ENCODE measurements around the gene SLC35G6. TPM values are rescaled to one million over a fixed set of nuclear protein-coding genes. Genes with fewer than 3 reads are reported as not detected.
A peak's percentile ranks its signal among the peaks of the same experiment; 100 is the strongest.

SLC35G6 gene
- total and polyA plus RNA-seq, 2 of the 13 experiments (the other 11 are each of a cell fraction or from before 2014, with no cell fraction given), result 0.07 TPM; not detected in 1

DNA sequence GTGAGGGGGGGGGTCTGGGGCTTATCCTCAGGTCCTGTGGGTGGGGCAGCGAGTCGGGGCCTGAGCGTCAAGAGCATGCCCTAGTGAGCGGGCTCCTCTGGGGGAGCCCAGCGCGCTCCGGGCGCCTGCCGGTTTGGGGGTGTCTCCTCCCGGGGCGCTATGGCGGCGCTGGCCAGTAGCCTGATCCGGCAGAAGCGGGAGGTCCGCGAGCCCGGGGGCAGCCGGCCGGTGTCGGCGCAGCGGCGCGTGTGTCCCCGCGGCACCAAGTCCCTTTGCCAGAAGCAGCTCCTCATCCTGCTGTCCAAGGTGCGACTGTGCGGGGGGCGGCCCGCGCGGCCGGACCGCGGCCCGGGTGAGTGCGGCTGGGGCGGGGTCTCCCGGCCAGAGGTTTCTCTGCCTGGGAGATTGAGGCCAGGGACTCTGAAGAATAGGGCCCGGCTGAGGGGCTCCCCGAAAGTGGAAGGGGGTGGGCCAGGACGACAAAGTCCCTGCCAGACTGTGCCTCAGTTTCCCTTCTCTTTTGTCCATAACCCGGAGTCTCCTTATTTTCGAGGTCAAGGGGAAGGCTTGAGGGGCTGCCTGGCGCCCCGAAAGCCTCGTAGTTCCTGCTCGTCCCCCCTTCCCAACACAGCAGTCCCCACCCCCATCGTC lies 41.7 kb upstream of the SLC35G6 start, which contains the start of gene FGF11 (continued):
- TF ChIP-seq, protein P1, sequence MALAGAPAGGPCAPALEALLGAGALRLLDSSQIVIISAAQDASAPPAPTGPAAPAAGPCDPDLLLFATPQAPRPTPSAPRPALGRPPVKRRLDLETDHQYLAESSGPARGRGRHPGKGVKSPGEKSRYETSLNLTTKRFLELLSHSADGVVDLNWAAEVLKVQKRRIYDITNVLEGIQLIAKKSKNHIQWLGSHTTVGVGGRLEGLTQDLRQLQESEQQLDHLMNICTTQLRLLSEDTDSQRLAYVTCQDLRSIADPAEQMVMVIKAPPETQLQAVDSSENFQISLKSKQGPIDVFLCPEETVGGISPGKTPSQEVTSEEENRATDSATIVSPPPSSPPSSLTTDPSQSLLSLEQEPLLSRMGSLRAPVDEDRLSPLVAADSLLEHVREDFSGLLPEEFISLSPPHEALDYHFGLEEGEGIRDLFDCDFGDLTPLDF (CRISPR knock-in tag; IDR thresholded peaks at IDR 0.05), result no peak
- TF ChIP-seq KAT7 (CRISPR knock-in tag; IDR thresholded peaks at IDR 0.05; ENCODE audit: borderline replicate concordance) (no peak), ZC3H4 (CRISPR knock-in tag; IDR thresholded peaks at IDR 0.05; ENCODE audit: borderline replicate concordance) (no peak), FOSL2 (CRISPR knock-in tag; IDR thresholded peaks at IDR 0.05) (no peak), RFXAP (CRISPR knock-in tag; IDR thresholded peaks at IDR 0.05; ENCODE audit: borderline replicate concordance) (no peak; the same call in 1 of the 2 replicates), SPEN (CRISPR knock-in tag; IDR thresholded peaks at IDR 0.05; ENCODE audit: low read depth) (0 out of 2 replicates have a peak, but pooled peaks have one; percentile 14), SMARCC2 (IDR thresholded peaks at IDR 0.05) (no peak), PAX8 (CRISPR knock-in tag; IDR thresholded peaks at IDR 0.05; ENCODE audit: borderline replicate concordance) (no peak), ZSCAN30 (CRISPR knock-in tag; IDR thresholded peaks at IDR 0.05) (no peak), SAP130 (CRISPR knock-in tag; IDR thresholded peaks at IDR 0.05; ENCODE audit: low read depth) (peak; percentile 7; the same call in 1 of the 2 replicates), RXRB (CRISPR knock-in tag; IDR thresholded peaks at IDR 0.05; ENCODE audit: borderline replicate concordance) (0 out of 2 replicates have a peak, but pooled peaks have one; percentile 13), NFYC (CRISPR knock-in tag; IDR thresholded peaks at IDR 0.05) (no peak)
- TF ChIP-seq, protein P2, sequence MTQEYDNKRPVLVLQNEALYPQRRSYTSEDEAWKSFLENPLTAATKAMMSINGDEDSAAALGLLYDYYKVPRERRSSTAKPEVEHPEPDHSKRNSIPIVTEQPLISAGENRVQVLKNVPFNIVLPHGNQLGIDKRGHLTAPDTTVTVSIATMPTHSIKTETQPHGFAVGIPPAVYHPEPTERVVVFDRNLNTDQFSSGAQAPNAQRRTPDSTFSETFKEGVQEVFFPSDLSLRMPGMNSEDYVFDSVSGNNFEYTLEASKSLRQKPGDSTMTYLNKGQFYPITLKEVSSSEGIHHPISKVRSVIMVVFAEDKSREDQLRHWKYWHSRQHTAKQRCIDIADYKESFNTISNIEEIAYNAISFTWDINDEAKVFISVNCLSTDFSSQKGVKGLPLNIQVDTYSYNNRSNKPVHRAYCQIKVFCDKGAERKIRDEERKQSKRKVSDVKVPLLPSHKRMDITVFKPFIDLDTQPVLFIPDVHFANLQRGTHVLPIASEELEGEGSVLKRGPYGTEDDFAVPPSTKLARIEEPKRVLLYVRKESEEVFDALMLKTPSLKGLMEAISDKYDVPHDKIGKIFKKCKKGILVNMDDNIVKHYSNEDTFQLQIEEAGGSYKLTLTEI (CRISPR knock-in tag; conservative IDR thresholded peaks at IDR 0.05), result no peak
- TF ChIP-seq, protein P3, sequence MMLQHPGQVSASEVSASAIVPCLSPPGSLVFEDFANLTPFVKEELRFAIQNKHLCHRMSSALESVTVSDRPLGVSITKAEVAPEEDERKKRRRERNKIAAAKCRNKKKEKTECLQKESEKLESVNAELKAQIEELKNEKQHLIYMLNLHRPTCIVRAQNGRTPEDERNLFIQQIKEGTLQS (CRISPR knock-in tag; IDR thresholded peaks at IDR 0.05), result 0 out of 2 replicates have a peak, but pooled peaks have one; percentile 10
- TF ChIP-seq, protein P4, sequence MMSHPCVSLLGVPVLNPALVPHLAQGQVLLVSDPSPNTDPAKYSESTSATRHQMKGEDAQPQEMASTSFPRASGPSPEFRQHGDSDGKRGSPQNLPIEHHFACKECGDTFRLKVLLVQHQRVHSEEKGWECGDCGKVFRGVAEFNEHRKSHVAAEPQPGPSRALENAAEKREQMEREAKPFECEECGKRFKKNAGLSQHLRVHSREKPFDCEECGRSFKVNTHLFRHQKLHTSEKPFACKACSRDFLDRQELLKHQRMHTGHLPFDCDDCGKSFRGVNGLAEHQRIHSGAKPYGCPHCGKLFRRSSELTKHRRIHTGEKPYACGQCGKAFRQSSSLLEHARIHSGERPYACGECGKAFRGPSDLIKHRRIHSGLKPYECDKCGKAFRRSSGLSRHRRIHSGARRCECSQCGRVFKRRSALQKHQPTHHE (CRISPR knock-in tag; IDR thresholded peaks at IDR 0.05; ENCODE audit: borderline replicate concordance), result no peak
- TF ChIP-seq, protein P5, sequence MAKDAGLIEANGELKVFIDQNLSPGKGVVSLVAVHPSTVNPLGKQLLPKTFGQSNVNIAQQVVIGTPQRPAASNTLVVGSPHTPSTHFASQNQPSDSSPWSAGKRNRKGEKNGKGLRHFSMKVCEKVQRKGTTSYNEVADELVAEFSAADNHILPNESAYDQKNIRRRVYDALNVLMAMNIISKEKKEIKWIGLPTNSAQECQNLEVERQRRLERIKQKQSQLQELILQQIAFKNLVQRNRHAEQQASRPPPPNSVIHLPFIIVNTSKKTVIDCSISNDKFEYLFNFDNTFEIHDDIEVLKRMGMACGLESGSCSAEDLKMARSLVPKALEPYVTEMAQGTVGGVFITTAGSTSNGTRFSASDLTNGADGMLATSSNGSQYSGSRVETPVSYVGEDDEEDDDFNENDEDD (CRISPR knock-in tag; IDR thresholded peaks at IDR 0.05; ENCODE audit: borderline replicate concordance), result 0 out of 2 replicates have a peak, but pooled peaks have one; percentile 15
- TF ChIP-seq, protein P6, sequence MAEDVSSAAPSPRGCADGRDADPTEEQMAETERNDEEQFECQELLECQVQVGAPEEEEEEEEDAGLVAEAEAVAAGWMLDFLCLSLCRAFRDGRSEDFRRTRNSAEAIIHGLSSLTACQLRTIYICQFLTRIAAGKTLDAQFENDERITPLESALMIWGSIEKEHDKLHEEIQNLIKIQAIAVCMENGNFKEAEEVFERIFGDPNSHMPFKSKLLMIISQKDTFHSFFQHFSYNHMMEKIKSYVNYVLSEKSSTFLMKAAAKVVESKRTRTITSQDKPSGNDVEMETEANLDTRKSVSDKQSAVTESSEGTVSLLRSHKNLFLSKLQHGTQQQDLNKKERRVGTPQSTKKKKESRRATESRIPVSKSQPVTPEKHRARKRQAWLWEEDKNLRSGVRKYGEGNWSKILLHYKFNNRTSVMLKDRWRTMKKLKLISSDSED (CRISPR knock-in tag; IDR thresholded peaks at IDR 0.05), result no peak
- TF ChIP-seq, protein P7, sequence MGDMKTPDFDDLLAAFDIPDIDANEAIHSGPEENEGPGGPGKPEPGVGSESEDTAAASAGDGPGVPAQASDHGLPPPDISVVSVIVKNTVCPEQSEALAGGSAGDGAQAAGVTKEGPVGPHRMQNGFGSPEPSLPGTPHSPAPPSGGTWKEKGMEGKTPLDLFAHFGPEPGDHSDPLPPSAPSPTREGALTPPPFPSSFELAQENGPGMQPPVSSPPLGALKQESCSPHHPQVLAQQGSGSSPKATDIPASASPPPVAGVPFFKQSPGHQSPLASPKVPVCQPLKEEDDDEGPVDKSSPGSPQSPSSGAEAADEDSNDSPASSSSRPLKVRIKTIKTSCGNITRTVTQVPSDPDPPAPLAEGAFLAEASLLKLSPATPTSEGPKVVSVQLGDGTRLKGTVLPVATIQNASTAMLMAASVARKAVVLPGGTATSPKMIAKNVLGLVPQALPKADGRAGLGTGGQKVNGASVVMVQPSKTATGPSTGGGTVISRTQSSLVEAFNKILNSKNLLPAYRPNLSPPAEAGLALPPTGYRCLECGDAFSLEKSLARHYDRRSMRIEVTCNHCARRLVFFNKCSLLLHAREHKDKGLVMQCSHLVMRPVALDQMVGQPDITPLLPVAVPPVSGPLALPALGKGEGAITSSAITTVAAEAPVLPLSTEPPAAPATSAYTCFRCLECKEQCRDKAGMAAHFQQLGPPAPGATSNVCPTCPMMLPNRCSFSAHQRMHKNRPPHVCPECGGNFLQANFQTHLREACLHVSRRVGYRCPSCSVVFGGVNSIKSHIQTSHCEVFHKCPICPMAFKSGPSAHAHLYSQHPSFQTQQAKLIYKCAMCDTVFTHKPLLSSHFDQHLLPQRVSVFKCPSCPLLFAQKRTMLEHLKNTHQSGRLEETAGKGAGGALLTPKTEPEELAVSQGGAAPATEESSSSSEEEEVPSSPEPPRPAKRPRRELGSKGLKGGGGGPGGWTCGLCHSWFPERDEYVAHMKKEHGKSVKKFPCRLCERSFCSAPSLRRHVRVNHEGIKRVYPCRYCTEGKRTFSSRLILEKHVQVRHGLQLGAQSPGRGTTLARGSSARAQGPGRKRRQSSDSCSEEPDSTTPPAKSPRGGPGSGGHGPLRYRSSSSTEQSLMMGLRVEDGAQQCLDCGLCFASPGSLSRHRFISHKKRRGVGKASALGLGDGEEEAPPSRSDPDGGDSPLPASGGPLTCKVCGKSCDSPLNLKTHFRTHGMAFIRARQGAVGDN (CRISPR knock-in tag; IDR thresholded peaks at IDR 0.05), result peak; percentile 59

Measured in HepG2 (cell line).